ENCODE data around the gene ABO.
"Not testable (repeated sequence)": the region's sequence is repeated elsewhere in the genome, so short reads cannot be mapped to it uniquely, and the experiment has no call there.

The ABO gene

DNA sequence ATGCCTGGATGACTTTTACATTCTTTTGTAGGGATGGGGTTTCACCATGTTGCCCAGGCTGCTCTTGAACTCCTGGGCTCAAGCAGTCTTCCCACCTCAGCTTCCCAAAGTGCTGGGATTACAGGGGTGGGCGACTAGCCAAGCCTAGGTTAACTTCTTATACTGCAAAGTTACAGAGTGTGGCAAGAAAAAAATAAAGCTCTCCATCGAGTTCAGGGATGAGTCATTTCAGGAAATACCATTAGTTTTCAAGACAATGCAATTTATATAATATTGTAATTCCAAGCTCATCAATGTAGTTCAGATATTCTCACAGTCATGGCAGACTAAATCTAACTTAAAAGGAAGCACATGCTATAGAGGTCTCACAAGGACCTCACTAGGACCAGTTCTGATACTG is 11.5 kb upstream of the ABO start:
- DNase-seq = no peak

DNA sequence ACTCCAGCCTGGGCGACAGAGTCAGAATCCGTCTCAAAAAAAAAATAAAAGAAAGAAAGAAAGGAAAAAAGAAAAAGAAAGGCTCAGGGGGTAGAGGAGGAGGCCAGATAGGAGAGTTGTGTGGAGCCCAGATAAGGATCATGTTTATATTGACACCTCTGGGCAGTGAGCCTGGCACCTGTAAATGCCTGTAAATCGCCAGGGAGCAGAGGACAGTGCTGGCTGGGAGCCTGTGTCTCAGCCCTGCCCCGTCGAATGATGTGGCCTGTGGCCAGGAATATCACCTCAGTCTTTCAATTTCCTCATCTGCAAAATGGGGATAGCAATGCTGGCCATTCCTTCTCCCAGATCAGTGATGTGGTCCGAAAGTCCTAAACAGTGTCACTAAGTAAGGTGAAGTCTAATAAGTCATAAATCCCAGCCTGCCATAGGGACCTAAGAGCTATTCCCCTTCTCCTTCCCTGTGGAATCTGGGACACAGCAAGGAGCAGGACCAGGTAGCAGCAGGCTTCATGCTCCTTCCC is 10.3 kb upstream of the ABO start:
- DNase-seq = no peak

DNA sequence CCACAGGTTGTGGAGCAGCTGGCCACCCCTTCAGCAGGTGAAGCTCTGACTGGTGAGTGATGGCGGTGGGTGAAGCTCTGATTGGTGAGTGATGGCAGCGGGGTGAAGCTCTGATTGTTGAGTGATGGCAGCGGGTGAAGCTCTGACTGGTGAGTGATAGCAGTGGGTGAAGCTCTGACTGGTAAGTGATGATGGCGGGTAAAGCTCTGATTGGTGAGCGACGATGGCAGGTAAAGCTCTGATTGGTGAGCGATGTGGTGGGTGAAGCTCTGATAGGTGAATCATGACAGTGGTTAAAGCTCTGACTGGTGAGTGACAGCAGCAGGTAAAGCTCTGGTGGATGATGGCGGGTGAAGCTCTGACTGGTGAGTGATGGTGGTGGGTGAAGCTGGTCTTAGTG is 9.4 kb upstream of the ABO start:
- no peak for DNase-seq

DNA sequence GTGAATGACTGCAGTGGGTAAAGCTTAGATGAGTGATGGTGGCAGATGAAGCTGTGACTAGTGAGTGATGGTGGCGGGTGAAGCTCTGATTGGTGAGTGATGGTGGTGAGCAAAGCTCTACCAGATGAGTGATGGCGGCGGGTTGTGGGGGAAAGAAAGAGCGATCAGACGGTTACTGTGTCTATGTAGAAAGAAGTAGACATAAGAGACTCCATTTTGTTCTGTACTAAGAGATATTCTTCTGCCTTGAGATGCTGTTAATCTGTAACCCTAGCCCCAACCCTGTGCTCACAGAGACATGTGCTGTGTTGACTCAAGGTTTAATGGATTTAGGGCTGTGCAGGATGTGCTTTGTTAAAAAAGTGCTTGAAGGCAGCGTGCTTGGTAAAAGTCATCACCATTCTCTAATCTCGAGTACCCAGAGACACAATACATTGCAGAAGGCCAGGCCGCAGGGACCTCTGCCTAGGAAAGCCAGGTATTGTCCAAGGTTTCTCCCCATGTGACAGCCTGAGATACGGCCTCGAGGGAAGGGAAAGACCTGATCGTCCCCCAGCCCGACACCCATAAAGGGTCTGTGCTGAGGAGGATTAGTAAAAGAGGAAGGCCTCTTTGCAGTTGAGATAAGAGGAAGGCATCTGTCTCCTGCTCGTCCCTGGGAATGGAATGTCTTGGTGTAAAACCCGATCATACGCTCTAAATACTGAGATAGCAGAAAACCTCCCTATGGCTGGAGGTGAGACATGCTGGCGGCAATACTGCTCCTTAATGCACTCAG is 8.4 kb upstream of the ABO start:
- DNase-seq = not testable (repeated sequence)

DNA sequence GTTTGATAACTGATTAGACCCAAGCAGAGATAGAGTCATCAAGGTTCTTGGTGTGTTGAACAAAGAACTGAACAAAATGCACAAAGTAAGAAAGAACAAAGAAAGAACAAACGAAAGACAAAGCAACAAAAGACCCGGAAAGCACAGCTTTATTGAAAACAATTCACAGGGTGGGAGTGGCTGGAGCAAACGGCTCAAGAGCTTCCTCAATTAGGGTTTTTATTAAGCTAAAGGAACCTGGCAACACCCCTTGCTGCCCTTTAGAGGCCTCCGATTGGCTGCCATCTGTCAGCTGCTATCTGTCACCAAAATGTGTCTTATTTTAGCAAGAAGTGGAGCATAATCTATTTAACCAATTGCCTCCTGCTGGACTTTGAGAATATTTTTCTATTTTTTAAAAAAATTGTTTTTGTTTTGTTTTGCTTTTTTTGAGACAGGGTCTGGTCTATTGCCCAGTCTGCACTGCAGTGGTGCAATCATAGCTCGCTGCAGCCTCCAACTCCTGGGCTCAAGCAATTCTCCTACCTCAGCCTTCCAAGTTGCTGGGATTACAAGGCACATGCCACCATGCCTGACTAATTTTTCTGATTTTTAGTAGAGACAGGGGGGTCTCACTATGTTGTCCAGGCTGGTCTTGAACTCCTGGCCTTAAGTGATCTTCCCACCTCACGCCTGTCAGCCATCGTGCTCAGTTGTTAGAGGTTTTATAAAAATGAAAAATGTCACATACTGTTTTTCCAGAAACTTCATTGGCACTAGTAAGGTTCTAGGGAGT is 7.7 kb upstream of the ABO start:
- no peak for DNase-seq

DNA sequence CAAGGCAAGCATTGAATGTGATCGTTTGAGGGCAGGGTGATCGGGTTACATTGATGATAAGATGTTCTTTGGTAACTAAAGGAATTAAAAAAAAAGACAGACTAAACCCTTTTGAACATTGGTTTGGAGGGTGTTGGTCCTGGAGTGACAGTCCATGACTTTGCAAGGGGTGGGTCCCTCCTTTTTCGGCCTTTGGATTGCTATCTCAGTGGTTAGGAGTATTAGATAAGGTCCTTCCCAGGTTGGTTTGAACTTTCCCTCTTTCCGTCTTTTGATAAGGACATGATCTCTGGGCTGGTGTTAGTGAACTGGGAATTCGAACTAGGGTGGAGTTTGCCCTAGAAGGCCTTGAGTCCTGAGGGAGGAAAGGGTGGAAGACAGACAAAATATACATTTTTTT is 5.4 kb upstream of the ABO start:
- no peak for DNase-seq

DNA sequence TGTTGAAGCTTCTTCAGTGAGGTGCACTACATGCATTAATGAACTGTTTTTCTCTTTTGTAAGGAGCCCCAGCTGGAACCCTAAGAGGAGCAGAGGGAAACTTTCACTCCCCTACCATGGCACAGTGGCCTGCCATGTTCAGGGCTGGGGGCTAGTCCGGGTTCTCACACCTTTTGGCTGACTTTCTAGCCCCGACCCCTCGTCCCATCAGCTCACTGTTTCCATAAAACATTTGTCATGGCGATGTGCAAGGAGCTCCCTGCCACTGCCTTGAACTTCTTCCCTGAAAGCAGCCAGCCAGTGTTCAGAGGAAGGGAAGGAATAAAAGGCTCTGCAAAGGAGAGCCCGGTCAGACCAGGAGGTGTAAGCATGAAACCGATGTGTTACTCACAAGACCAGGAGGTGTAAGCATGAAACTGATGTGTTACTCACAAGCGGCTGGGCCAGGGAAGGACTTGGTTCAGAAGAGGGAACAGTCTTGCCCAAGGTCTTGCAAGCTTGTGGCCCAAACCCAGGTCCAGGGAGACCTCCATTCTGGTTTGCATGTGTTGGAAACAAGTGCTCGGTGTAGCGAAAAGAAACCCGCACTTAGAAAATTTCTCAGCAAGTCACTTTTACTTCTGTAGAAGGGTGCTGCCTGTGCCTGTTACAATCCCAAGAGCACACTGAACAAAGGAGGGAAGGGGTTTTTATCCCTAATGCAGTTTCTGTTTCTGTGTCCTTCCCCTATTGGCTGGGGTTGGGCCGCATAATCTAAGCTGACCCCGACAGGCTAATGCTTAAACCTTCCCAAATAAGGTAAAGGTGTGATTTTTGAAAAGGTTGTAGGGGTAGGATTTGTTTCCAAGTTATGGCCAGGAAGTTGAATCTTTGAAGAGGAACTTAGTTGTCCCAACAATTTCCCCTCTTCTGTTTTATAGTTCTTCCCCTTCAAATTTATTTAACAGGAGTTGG is 3.4 kb upstream of the ABO start:
- no peak for DNase-seq

DNA sequence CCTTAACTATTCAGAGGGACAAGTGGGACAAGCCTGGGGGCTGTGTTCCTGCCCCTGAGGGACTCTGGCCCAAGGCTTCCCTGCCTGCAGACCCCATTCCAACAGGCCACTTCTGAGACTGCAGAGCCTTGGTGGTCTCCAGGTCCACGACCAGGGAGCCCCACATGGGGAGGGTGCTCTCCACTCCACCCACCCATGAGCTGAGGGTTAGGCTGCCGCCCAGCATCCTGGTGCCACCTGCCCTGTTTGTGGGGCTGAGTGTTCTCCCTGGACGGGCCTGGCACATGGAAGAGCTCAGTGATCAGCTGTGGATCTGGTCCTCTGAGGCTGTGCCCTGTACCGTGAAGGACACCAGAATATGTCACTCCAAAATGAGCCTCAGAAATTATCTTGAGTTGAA is 2.5 kb upstream of the ABO start:
- no peak for DNase-seq

DNA sequence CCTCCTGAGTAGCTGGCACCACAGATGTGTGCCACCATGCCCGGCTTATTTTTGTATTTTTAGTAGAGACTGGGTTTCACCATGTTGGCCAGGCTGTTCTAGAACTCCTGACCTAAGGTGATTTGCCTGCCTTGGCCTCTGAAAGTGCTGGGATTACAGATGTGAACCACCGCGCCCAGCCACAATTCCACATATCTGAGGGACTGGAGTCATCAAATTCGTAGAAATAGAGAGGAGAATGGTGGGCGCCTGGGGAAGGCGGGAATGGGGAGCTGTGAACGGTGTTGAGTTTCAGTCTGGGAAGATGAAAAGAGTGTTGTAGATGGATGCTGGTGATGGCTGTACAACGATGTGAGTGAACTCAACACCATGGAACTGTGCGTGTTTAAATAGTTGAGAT is 1.9 kb upstream of the ABO start:
- DNase-seq = no peak

DNA sequence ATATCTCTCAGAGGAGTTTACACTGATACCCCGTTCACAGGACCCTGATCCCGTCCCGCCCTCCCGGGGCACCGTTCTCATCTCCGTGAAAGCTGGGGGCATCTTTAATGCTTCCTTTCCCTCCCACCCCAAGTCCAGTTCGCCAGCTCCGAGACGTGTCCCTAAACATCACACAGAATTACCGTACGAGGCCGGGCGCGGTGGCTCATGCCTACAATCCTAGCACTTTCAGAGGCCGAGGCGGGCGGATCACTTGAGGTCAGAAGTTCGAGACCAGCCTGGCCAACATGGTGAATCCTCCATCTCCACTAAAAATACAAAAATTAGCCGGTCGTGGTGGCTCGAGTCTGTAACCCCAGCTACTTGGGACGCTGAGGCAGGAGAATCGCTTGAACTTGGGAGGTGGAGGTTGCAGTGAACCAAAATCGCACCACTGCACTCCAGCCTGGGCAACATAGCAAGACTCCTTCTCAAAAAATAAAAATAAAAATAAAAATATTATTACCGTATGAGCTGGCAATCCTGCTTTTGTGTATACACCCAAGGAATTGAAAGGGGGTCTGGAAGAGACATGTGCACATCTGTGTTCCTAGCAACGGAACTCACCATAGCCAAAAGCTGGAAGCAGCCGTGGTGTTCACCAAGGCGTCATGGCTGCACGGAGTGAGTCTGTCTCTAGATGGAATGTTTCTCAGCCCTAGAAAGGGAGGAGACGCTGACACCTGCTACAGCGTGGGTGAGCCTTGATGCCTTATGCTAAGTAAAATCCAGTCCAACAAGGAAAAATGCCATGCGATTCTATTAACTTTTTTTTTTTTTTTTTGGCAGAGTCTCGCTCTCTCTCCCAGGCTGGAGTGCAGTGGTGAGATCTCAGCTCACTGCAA is 1.2 kb upstream of the ABO start:
- no peak for DNase-seq

DNA sequence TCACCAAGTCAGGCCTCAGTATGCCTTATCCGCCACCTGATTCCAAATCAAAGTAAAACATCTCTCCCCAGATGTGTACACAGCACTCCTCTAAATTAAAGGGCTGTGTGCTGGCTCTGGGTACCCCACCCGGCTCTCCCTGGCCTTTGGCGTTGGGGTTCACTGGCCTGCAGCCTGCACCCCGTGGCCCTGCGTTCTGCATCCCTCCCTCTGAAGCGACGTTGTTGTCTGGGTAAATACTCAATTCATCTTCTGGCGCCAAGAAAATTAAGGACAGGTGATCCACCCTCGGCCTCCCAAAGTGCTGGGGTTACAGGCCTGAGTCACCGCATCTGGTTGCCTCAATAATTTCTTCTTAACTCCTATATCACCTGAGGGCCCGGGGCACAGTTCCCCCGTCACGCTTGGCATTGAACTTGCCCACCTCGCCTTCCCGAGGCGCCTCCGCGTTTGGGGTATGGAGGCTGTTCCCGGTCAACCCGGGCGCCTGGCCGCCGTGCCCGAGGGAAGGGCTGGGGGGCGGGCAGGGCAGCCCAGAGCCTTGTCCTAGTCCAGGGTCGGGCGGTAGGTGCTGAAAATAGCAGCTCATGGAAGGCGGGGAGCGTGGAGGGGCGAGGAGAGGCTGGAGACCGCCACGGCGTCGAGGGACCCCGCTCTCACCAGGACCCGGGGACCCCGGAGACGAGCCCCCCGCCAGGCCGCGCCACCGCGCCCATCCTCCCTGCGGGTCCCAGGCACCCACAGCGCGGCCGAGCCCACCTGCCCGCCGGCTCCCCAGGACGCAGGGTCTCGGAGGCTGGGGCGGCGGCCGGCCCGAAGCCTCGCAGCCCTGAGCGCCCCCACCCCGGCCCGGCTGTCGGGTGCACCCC is 531 bp downstream of the ABO start:
- no peak for DNase-seq

DNA sequence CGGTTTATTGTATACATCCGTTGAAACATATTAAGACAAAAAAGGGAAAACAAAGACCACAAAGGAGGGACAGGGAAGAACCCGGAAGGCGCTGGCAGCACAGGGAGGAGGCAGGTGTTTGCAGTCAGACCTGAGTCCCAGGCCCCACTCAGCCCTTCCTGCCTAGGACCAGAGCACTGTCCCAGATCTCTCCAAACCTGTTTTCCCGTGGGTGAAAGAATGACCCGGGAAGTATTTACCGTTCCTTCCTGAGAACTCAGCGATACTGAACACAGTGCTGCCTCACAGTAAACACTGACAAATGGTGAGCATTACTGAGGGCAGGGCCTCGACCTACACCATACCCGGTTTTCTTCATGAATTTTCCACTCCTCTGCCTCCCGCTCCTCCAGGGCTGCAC is 1.2 kb downstream of the ABO start:
- no peak for DNase-seq

DNA sequence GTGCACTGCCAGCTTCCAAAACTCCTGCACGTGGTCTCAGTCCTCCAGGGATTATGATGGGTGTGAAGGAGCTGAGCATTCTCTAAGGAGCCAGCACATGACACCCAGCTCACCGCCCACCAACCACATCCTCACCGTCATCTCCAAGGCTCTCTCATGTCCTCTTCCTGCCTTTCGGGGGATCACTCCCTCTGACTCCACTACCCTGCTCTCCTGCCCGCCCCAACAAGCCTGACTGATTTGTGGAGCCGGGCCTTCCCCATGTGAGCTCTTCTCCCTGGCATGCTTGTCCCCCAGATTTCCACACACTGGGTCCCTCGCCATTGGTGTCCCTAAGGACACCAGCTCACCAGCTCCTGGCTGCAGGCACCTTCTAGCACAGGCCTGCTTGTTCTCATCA is 1.9 kb downstream of the ABO start:
- DNase-seq = no peak

DNA sequence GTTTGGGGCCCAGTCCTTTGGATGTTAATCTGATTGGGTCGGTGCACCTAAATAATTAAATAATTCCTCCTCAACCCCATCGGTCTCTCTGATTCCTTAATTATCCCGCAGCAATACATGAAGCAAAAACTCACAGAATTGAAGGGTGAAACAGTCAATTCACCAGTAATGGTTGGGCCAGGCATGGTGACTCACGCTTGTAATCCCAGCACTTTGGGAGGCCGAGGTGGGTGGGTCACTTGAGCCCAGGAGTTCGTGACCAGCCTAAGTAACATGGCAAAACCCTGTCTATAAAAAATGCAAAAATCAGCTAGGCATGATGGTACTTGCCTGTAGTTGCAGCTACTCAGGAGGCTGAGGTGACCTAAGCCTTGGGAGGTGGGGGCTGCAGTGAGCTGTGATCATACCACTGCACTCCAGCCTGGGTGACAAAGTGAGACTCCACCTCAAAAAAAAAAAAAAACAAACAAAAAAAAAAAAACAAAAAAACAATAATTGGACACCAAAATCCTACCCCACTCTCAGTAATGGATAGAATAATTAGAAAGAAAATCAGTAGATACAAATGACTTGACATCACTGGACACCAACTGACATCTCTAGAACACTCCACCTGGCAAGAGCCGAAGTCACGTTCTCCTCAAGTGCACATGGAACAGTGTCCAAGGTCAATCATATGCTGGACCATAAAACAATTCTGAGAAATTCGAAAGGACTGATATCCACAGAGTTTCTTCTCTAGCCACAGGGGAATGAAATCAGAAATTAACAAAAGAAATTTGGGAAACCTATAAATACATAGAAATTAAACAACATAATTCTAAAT is 5.3 kb downstream of the ABO start:
- no peak for DNase-seq

DNA sequence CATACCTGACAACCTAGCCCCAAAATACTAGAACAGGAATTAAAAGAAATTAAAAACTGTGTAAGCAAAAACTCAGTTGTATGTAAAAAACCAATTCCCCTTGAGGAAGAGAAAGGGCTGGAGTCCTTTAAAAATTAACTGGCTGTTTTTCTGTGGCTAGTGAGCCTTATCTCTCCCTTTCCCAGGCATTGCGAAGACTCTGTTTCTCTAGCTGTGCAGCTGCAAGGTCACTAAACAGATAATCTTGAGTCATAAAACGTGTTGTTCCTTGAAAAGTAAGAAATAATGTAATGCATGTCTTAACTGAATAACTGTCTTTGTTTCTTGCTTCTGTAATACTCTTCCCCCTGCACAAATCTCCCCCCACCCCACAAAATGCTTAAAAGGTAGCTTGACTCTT is 5.9 kb downstream of the ABO start:
- not testable (repeated sequence) for DNase-seq

DNA sequence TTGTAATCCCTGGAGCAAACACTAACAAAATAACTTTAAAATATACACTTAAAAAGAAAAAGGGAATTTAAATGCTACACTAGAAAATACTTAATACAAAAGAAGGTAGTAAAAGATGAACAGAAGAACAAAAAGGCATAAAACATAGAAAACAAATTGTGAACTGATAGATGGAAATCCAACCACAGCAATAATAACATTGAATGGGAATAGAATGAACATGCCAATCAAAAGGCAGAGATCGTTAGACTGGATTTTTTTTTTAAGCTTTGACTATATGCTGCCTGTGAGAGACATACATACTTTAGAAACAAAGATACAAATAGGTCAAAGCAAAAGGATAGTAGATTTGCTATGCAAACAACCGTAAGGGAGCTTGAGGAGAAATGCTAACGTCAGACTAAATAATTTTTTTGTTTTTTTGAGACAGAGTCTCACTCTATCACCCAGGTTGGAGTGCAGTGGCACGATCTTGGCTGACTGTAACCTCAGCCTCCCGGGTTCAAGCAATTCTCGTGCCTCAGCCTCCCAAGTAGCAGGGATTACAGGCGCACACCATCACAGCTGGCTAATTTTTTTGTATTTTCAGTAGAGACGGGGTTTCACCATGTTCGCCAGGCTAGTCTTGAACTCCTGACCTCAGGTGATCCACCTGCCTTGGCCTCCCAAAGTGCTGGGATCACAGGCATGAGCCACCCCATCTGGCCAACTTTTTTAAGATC is 6.5 kb downstream of the ABO start:
- no peak for DNase-seq

DNA sequence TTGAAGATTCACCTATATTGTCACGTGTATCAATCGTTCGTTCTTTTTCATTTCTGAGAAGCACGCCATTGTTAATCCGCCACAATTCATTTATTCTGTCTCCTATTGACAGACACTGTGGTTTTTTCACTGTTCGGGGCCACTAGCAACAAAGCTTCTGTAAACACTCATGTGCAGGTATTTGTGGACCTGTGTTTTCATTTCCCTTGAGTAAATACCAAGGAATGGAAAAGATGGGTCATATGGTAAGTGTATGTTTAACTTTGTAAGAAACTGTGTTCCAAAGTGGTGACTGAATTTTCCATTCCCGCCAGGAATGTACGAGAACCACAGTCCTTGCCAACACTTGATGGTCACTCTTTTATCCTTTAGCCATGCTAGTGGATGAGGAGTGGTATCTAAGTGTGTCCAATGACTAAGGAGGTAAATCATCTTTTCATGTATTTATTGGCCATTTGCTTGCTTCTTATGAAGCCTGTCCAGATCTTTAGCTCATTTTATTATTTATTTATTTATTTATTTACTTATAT is 10.7 kb downstream of the ABO start:
- no peak for DNase-seq

DNA sequence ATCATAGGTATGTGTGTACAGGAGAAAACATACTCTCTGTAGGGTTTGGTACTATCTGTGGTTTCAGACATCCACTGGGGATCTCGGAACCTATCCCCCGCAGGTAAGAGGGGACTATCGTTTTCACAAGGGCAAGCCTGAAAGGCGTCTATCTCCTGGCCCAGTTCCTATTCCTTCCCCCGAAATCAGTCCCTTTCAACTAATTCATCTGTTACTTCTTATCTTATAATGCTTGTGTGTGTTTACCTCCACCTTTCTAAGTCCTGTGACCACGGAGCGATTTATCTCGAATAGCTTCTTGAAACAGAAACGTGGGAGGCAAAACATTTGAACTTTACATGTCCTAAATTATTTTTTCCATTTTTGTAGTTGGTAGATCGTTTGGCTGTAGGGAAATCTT is 11.4 kb downstream of the ABO start:
- DNase-seq = no peak

DNA sequence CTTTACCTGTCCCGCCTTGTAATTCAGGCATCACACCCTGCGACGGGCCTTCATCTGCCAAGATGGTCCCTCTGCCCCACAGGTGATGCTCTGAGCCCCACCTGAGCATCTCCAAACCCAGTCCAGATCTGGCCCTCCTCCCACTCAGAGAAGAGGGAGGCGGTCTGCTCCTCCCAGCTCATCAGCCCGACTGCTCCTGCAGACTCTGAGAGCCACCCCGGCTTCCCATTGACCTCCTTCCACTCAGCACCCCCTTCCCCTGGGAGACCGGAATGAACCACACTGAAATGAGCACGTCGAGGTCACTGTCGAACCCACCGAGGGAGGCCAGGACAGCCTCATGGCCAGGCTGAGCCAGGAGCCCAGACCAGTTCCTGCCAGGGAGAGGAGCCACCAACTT is 12.8 kb downstream of the ABO start:
- DNase-seq = no peak
